K562 (cell line): ENCODE data around the gene XPOT. TPM values are rescaled to one million over a fixed set of nuclear protein-coding genes. Genes with fewer than 3 reads are reported as not detected.
A peak's percentile ranks its signal among the peaks of the same experiment; 100 is the strongest.

ENCODE experiments used
- ARID1B ChIP-seq: fragments of 450-650 bp; IDR thresholded peaks from 2 replicates; pipeline ENCODE4 v1.6.1; 2016; ENCODE audit warnings: antibody characterized with exemption, mild to moderate bottlenecking, inconsistent platforms
- BHLHE40 ChIP-seq: IDR thresholded peaks from 2 replicates; pipeline ENCODE4 v1.6.1; 2011; ENCODE audit warnings: low read length, improper control_type of control experiment
- C11orf30 ChIP-seq: fragments of 450-650 bp; IDR thresholded peaks from 2 replicates; pipeline ENCODE4 v1.6.1; 2016; ENCODE audit warnings: low read depth, mild to moderate bottlenecking
- ETV1 ChIP-seq: fragments of 450-650 bp; conservative IDR thresholded peaks from 2 replicates; pipeline ENCODE4 v1.6.1; 2016; ENCODE audit warnings: missing genetic modification characterization, control low read depth, low read depth, missing compliant biosample characterization
- ETV5 ChIP-seq: sonication (generic); formaldehyde crosslinking; IDR thresholded peaks from 2 replicates; pipeline ENCODE4 v1.4.0; 2020; ENCODE audit warnings: low read depth, mild to moderate bottlenecking, missing genetic modification reagents
- GATAD2A ChIP-seq: fragments of 450-650 bp; IDR thresholded peaks from 2 replicates; pipeline ENCODE4 v1.6.1; 2017
- JUNB ChIP-seq: fragments of 450-650 bp; formaldehyde crosslinking; conservative IDR thresholded peaks from 2 replicates; pipeline ENCODE4 v1.4.0; 2020; ENCODE audit warnings: mild to moderate bottlenecking
- KLF13 ChIP-seq: fragments of 450-650 bp; IDR thresholded peaks from 2 replicates; pipeline ENCODE4 v1.6.1; 2016; ENCODE audit warnings: missing genetic modification characterization, low read depth, mild to moderate bottlenecking, missing compliant biosample characterization, moderate library complexity, borderline replicate concordance
- L3MBTL2 ChIP-seq: fragments of 450-650 bp; IDR thresholded peaks from 2 replicates; pipeline ENCODE4 v1.6.1; 2016; ENCODE audit warnings: mild to moderate bottlenecking, moderate library complexity
- MCM2 ChIP-seq: fragments of 450-650 bp; IDR thresholded peaks from 2 replicates; pipeline ENCODE4 v1.6.1; 2017; ENCODE audit warnings: low read depth, mild to moderate bottlenecking
- OTX1 ChIP-seq: fragments of 450-650 bp; formaldehyde crosslinking; IDR thresholded peaks from 2 replicates; pipeline ENCODE4 v1.4.0; 2022; ENCODE audit warnings: mild to moderate bottlenecking
- POLR2AphosphoS2 ChIP-seq: IDR thresholded peaks from 2 replicates; pipeline ENCODE4 v1.6.1; 2012; ENCODE audit warnings: low read length, improper control_type of control experiment
- PRMT5 ChIP-seq: sonication (generic); formaldehyde crosslinking; IDR thresholded peaks from 2 replicates; pipeline ENCODE4 v1.5.0; 2020; ENCODE audit warnings: missing genetic modification reagents
- RHOXF2B ChIP-seq: fragments of 250-450 bp; sonication (Bioruptor Pico); conservative IDR thresholded peaks from 2 replicates; pipeline ENCODE4 v1.5.1; 2021
- SMAD1 ChIP-seq: fragments of 150-350 bp; IDR thresholded peaks from 2 replicates; pipeline ENCODE4 v1.6.1; 2014; ENCODE audit warnings: low read length, low read depth; ENCODE audit not compliant: partially characterized antibody
- SMAD4 ChIP-seq: fragments of 250-450 bp; sonication (Bioruptor Pico); conservative IDR thresholded peaks from 2 replicates; pipeline ENCODE4 v1.8.0; 2021; ENCODE audit warnings: inconsistent platforms, mild to moderate bottlenecking, moderate library complexity
- SMARCC2 ChIP-seq: fragments of 450-650 bp; IDR thresholded peaks from 2 replicates; pipeline ENCODE4 v1.6.1; 2017; ENCODE audit warnings: antibody characterized with exemption, moderate library complexity, mild to moderate bottlenecking, low read depth
- ZBTB8A ChIP-seq: fragments of 450-650 bp; IDR thresholded peaks from 2 replicates; pipeline ENCODE4 v1.6.1; 2018; ENCODE audit warnings: mild to moderate bottlenecking, moderate library complexity; ENCODE audit not compliant: partially characterized antibody
- ZEB2 ChIP-seq: fragments of 450-650 bp; IDR thresholded peaks from 2 replicates; pipeline ENCODE4 v1.6.1; 2016
- ZNF121 ChIP-seq: sonication (generic); formaldehyde crosslinking; conservative IDR thresholded peaks from 2 replicates; pipeline ENCODE4 v1.8.0; 2022; ENCODE audit warnings: missing genetic modification reagents
- ZNF143 ChIP-seq: sonication (generic); formaldehyde crosslinking; IDR thresholded peaks from 2 replicates; pipeline ENCODE4 v1.9.0; 2022; ENCODE audit warnings: mild to moderate bottlenecking, missing genetic modification reagents
- ZNF175 ChIP-seq: fragments of 200-800 bp; sonication (Bioruptor generic); IDR thresholded peaks from 2 replicates; pipeline ENCODE4 v1.6.1; 2016; ENCODE audit warnings: low read depth, mild to moderate bottlenecking, missing genetic modification characterization, missing compliant biosample characterization
- polyA plus RNA-seq, 8 experiments: library from polyadenylated mRNA; depleted of rRNA in 4 of 8; stranded (reverse) in 5 of 8; unstranded in 3 of 8; fragments of >200 nt; fragmentation: Nextera tagmentation in 2 of 8; fragmentation: Illumina TruSeq in 1 of 8; extraction: Ambion mirVana in 2 of 8; extraction: Trizol in 1 of 8; gene quantifications; 2 replicates each; pipeline versions ENCODE4 v1.2.1 to v1.2.3, GENCODE V29; 2011 to 2014; ENCODE audit warnings: inconsistent platforms in 1 of 8, missing spikeins in 1 of 8
- total RNA-seq, 7 experiments: library from RNA; depleted of rRNA in 6 of 7; stranded (reverse); fragments of >200 nt in 6 of 7; fragmentation: Illumina TruSeq in 2 of 7; extraction: Trizol in 2 of 7; gene quantifications; 2 replicates each; pipeline versions ENCODE4 v1.2.1 to v1.2.3, GENCODE V29; 2011 to 2021; ENCODE audit warnings: low replicate concordance in 1 of 7
- TF ChIP-seq, protein P1 (sequence below), 2 experiments: IDR thresholded peaks; 2 replicates each; pipeline ENCODE4 v1.6.1; 2011; ENCODE audit warnings: borderline replicate concordance in 1 of 2, control low read depth in 1 of 2, low read depth in 1 of 2, low read length in 1 of 2, mild to moderate bottlenecking in 1 of 2, mixed read lengths in 1 of 2, moderate library complexity in 1 of 2; ENCODE audit not compliant: insufficient read depth in 1 of 2, insufficient read length in 1 of 2, poor library complexity in 1 of 2, severe bottlenecking in 1 of 2; ENCODE audit errors: extremely low read depth in 1 of 2
- TF ChIP-seq, protein P2 (sequence below): IDR thresholded peaks from 3 replicates; pipeline ENCODE4 v1.6.1; 2011; ENCODE audit warnings: borderline replicate concordance, mild to moderate bottlenecking; ENCODE audit not compliant: insufficient read length, insufficient read depth
- TF ChIP-seq, protein P3 (sequence below): fragments of 250-450 bp; sonication (Bioruptor Pico); IDR thresholded peaks from 2 replicates; pipeline ENCODE4 v1.5.0; 2021

XPOT gene
- total and polyA plus RNA-seq, 9 of the 15 experiments (the other 6 are each of a cell fraction or from before 2014, with no cell fraction given) = 26.2 to 192 (median 102) TPM

DNA sequence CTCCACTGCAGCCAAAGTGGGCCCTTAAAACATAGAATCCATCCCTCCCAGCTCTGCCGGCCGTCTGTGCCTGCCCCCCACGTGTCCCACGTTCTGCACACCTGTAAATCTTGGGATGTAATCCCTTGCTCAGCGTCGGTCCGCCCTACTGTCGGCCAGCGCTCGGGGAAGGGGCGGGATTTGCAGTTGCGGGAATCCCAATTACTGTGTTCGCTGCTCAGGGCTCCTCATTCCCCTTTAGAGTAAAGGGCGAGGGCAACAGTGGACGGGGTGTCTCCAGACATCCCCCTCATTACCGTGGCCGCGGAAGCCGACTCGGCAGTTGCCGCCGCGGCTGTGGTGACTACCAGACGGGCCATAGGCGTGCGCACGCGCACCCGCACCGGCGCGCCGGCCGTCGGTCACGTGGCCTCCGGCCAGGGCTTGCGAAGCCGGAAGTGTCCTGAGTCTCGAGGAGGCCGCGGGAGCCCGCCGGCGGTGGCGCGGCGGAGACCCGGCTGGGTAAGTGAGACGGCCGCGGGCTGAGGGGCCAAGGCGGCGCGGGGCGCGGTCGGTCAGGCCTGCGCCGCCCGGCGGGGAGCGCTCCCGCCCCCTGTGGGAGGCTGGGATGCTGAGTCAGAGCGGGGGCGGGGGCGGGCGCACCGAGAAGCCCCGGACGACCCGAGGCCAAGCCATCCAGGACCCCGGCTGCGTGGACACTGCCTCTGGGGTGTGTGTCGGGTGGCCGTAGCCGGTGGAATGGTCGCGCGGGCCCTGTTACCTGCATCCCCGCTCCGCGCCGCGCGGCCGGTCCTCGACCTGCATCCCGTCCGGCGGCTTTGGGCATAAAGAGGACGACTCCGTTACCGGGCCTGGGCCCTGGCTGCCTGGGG lies 47.7 kb downstream of the XPOT start, which contains the start of gene TBK1 (continued):
- TF ChIP-seq BHLHE40 = peak; percentile 91
- TF ChIP-seq RHOXF2B (CRISPR knock-in tag) = no peak
- TF ChIP-seq ZNF175 (CRISPR knock-in tag) = 0 out of 2 replicates have a peak, but pooled peaks have one; percentile 27
- no peak; the same call in 1 of the 2 replicates for TF ChIP-seq POLR2AphosphoS2
- TF ChIP-seq GATAD2A = no peak
- no peak for TF ChIP-seq MCM2
- TF ChIP-seq ZBTB8A = no peak
- TF ChIP-seq, protein P1, sequence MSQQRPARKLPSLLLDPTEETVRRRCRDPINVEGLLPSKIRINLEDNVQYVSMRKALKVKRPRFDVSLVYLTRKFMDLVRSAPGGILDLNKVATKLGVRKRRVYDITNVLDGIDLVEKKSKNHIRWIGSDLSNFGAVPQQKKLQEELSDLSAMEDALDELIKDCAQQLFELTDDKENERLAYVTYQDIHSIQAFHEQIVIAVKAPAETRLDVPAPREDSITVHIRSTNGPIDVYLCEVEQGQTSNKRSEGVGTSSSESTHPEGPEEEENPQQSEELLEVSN (IDR thresholded peaks at IDR 0.05; ENCODE audit: borderline replicate concordance in 1 of 2, extremely low read depth in 1 of 2, insufficient read depth in 1 of 2, insufficient read length in 1 of 2, low read depth in 1 of 2, low read length in 1 of 2, poor library complexity in 1 of 2, severe bottlenecking in 1 of 2) = peak; percentile 62 to 90
- no peak for TF ChIP-seq PRMT5 (CRISPR knock-in tag)
- TF ChIP-seq SMAD1 = no peak
- TF ChIP-seq ARID1B = no peak; the same call in 1 of the 2 replicates
- TF ChIP-seq, protein P2, sequence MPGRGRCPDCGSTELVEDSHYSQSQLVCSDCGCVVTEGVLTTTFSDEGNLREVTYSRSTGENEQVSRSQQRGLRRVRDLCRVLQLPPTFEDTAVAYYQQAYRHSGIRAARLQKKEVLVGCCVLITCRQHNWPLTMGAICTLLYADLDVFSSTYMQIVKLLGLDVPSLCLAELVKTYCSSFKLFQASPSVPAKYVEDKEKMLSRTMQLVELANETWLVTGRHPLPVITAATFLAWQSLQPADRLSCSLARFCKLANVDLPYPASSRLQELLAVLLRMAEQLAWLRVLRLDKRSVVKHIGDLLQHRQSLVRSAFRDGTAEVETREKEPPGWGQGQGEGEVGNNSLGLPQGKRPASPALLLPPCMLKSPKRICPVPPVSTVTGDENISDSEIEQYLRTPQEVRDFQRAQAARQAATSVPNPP = no peak
- peak; percentile 92 for TF ChIP-seq SMAD4 (CRISPR knock-in tag)
- TF ChIP-seq C11orf30 = peak; percentile 68
- peak; percentile 82 for TF ChIP-seq L3MBTL2
- peak; percentile 43 for TF ChIP-seq ETV1 (tag)
- TF ChIP-seq SMARCC2 = no peak
- peak; percentile 64; the same call in 1 of the 2 replicates for TF ChIP-seq ZEB2
- TF ChIP-seq ETV5 = peak; percentile 72; the same call in 1 of the 2 replicates
- 0 out of 2 replicates have a peak, but pooled peaks have one; percentile 15 for TF ChIP-seq KLF13 (tag)
- no peak for TF ChIP-seq ZNF143 (CRISPR knock-in tag)
- TF ChIP-seq, protein P3, sequence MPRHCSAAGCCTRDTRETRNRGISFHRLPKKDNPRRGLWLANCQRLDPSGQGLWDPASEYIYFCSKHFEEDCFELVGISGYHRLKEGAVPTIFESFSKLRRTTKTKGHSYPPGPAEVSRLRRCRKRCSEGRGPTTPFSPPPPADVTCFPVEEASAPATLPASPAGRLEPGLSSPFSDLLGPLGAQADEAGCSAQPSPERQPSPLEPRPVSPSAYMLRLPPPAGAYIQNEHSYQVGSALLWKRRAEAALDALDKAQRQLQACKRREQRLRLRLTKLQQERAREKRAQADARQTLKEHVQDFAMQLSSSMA (CRISPR knock-in tag) = 0 out of 2 replicates have a peak, but pooled peaks have one; percentile 29
- no peak for TF ChIP-seq JUNB (CRISPR knock-in tag)
- TF ChIP-seq ZNF121 (CRISPR knock-in tag) = no peak
- TF ChIP-seq OTX1 (CRISPR knock-in tag) = no peak
